ENCODE results near the gene HLA-DMB.

- peak; percentile 23 to 71 for TF ChIP-seq POLR2A (IDR thresholded peaks at IDR 0.05)
- TF ChIP-seq CTCF (IDR thresholded peaks at IDR 0.05), result no peak
Measured at GRCh38 chr6:32940656-32941213, at the start of gene HLA-DMB.

All from uterus (tissue), 2 donors.